PC-3 (cell line): ENCODE measurements around the gene ZDHHC18.

Experiments used
- EZH2 ChIP-seq: fragments of 300-600 bp; sonication (generic); IDR thresholded peaks from one replicate; pipeline ENCODE4 v1.6.1; 2017; ENCODE audit warnings: antibody characterized with exemption, mild to moderate bottlenecking, low read length; ENCODE audit not compliant: unreplicated experiment
- EZH2phosphoT487 ChIP-seq: fragments of 300-600 bp; sonication (generic); IDR thresholded peaks from 2 replicates; pipeline ENCODE4 v1.6.1; 2018; ENCODE audit warnings: mild to moderate bottlenecking, antibody characterized with exemption, low read length, borderline replicate concordance

GRCh38 chr1:26855636-26856035 is 29.1 kb downstream of the ZDHHC18 start:
- no peak for TF ChIP-seq EZH2
- no peak for TF ChIP-seq EZH2phosphoT487
